K562 treated with DMSO at 1 percent for 4 hours (cell line): ENCODE data around the gene VCL. TPM values are rescaled to one million over a fixed set of nuclear protein-coding genes. Genes with fewer than 3 reads are reported as not detected.

Experiments
- total RNA-seq: library from RNA; unstranded; fragments of 300-600 nt; gene quantifications from 2 replicates; pipeline ENCODE4 v1.2.3, GENCODE V29; 2022; ENCODE audit not compliant: insufficient read depth

Gene VCL
- total RNA-seq = 84.1 and 105 TPM in 2 replicates

GRCh38 chr10:73997787-73998622, at the start of gene VCL:
TSS of gene VCL (plus strand) at chr10:73998116. CDS start at chr10:73998208, 92 bp downstream.

GRCh38 chr10:74150204-74150989, 152.5 kb downstream of the VCL start, which contains the start of gene AP3M1:
TSS of gene AP3M1 (minus strand) at chr10:74150828. CDS start at chr10:74138379, 12,449 bp downstream.

GRCh38 chr10:74150990-74151878, 153.3 kb downstream of the VCL start, which contains the start of gene ADK:
TSS of gene ADK (plus strand) at chr10:74151221. CDS start at chr10:74151279, 58 bp downstream.

Other genes starting within 250 kb of the VCL start
- gene CHCHD1, start 216.1 kb upstream of the VCL start, total RNA-seq = 55.4 and 66.7 TPM in 2 replicates
- gene ZSWIM8, start 212.5 kb upstream of the VCL start, total RNA-seq = 66.7 and 94.8 TPM in 2 replicates
- 65.9 and 73.9 TPM in 2 replicates for gene NDST2, start 186.5 kb upstream of the VCL start, total RNA-seq
- gene CAMK2G, start 123.6 kb upstream of the VCL start, total RNA-seq = 40.8 and 52.4 TPM in 2 replicates
- 20.4 and 29.5 TPM in 2 replicates for gene PLAU, start 87.0 kb upstream of the VCL start, total RNA-seq
- 39.9 and 46.9 TPM in 2 replicates for gene AP3M1, start 152.7 kb downstream of the VCL start, total RNA-seq
- gene ADK, start 153.1 kb downstream of the VCL start, total RNA-seq = 37.7 and 39.5 TPM in 2 replicates